HepG2 (cell line): ENCODE data around the gene CRABP1. TPM values are rescaled to one million over a fixed set of nuclear protein-coding genes. Genes with fewer than 3 reads are reported as not detected.

Experiments used
- ATAC-seq: fragments of 200-7000 bp; cut with Tn5 transposase; 3 replicates; pipeline ENCODE4 v1.9.1; 2020; ENCODE audit warnings: mild to moderate bottlenecking, moderate library complexity
- BruUV-seq: library from RNA; stranded (reverse); fragments of 400-500 nt; replicated peaks from 2 replicates; lab custom pipeline; 2021; lab: Mats Ljungman, UMichigan
- CTCF ChIA-PET: fragments of 300-600 bp; formaldehyde crosslinking; extraction: SDS; loops from one replicate; lab custom pipeline; 2021; ENCODE audit warnings: low total read pairs, inconsistent platforms, low intra/inter-chr PET ratio; lab: Yijun Ruan, JAX
- POLR2A ChIA-PET: fragments of 350-600 bp; sonication (Branson Sonifier 250); formaldehyde crosslinking; loops from one replicate; lab custom pipeline; 2020; ENCODE audit warnings: antibody characterized with exemption, inconsistent platforms; lab: Yijun Ruan, JAX
- DNase-seq: peaks from one replicate; pipeline ENCODE4 v3.0.0-alpha.2; 2015; ENCODE audit warnings: low spot score
- FAIRE-seq: peaks from 3 replicates; lab custom pipeline; 2011; peaks lifted over from hg19 to GRCh38; lab: Jason Lieb, UNC
- H2AFZ ChIP-seq: one replicate; pipeline ENCODE4 v1.6.1; 2011; ENCODE audit warnings: low read length, inconsistent platforms
- H3K27ac ChIP-seq: fragments of 300-600 bp; 3 replicates; pipeline ENCODE4 v1.8.0; 2011; ENCODE audit warnings: mixed run types, mild to moderate bottlenecking, mixed read lengths, low read length, inconsistent platforms; ENCODE audit not compliant: insufficient read depth; ENCODE audit errors: extremely low read length
- H3K27me3 ChIP-seq, 2 experiments: fragments of 200-600 bp in 1 of 2; 2 replicates in 1 of 2; 3 replicates in 1 of 2; pipeline versions ENCODE4 v1.6.0 to v1.8.0; 2011; ENCODE audit warnings: low read length in 2 of 2, mild to moderate bottlenecking in 2 of 2, moderate library complexity in 2 of 2, inconsistent platforms in 1 of 2; ENCODE audit not compliant: insufficient read depth in 2 of 2, control insufficient read depth in 1 of 2
- H3K36me3 ChIP-seq, 2 experiments: fragments of 200-600 bp in 1 of 2; replicated peaks in 1 of 2; 2 replicates in 1 of 2; 3 replicates in 1 of 2; pipeline versions ENCODE4 v1.5.1 to v1.8.0; 2011; ENCODE audit warnings: low read length in 2 of 2, inconsistent platforms in 1 of 2; ENCODE audit not compliant: insufficient read depth in 2 of 2, control insufficient read depth in 1 of 2
- H3K4me1 ChIP-seq: 2 replicates; pipeline ENCODE4 v1.5.1; 2012; ENCODE audit warnings: low read length, inconsistent platforms; ENCODE audit not compliant: insufficient read depth
- H3K4me2 ChIP-seq: 2 replicates; pipeline ENCODE4 v1.6.0; 2011; ENCODE audit warnings: low read depth, low read length, inconsistent platforms
- H3K4me3 ChIP-seq, 3 experiments: fragments of 200-600 bp in 1 of 3; sonication (generic), shearing (Covaris generic) in 1 of 3; replicated peaks in 1 of 3; 2 replicates each; pipeline ENCODE4 v1.5.1; 2011 to 2016; ENCODE audit warnings: low read length in 3 of 3, inconsistent platforms in 2 of 3, low read depth in 2 of 3, mild to moderate bottlenecking in 2 of 3, control low read depth in 1 of 3, mixed read lengths in 1 of 3; ENCODE audit not compliant: insufficient read depth in 1 of 3
- H3K79me2 ChIP-seq: one replicate; pipeline ENCODE4 v1.6.1; 2011; ENCODE audit warnings: low read length, inconsistent platforms; ENCODE audit not compliant: insufficient read depth
- H3K9ac ChIP-seq: 2 replicates; pipeline ENCODE4 v1.6.0; 2011; ENCODE audit warnings: mild to moderate bottlenecking, low read depth, low read length, inconsistent platforms; ENCODE audit not compliant: insufficient read depth
- H3K9me3 ChIP-seq: 2 replicates; pipeline ENCODE4 v1.5.1; 2012; ENCODE audit warnings: mild to moderate bottlenecking, low read length
- H4K20me1 ChIP-seq: 2 replicates; pipeline ENCODE4 v1.6.0; 2011; ENCODE audit warnings: inconsistent platforms, mild to moderate bottlenecking, low read length, moderate library complexity; ENCODE audit not compliant: insufficient read depth
- ATF7-NPFF ChIP-seq: sonication (generic); formaldehyde crosslinking; IDR thresholded peaks from 2 replicates; pipeline ENCODE4 v1.8.1; 2023; ENCODE audit warnings: mild to moderate bottlenecking, low read depth, missing genetic modification reagents, moderate library complexity
- FOSL2 ChIP-seq: sonication (generic); formaldehyde crosslinking; IDR thresholded peaks from 2 replicates; pipeline ENCODE4 v1.4.0; 2020; ENCODE audit warnings: missing genetic modification reagents
- KLF12 ChIP-seq: sonication (generic); formaldehyde crosslinking; IDR thresholded peaks from 2 replicates; pipeline ENCODE4 v1.4.0; 2020; ENCODE audit warnings: missing genetic modification reagents, borderline replicate concordance
- WGBS: methylation state at CpG from one replicate; pipeline ENCODE4 v1.1.6; 2017; ENCODE audit warnings: low lambda C conversion rate; 5-methylcytosine and 5-hydroxymethylcytosine counted together
- in situ Hi-C: cut with HindIII; loops from 2 replicates; pipeline ENCODE4 v1.10.0; 2017; ENCODE audit warnings: low pct_unique_long_range_greater_than_20kb; ENCODE audit not compliant: extremely low pct_ligation_motif_present
- intact Hi-C: fragments of 100-400 bp; cut with micrococcal nuclease; formaldehyde crosslinking; loops from one replicate; pipeline ENCODE4 v1.10.0; 2022; ENCODE audit not compliant: unreplicated experiment
- polyA plus RNA-seq, 8 experiments: library from polyadenylated mRNA; depleted of rRNA in 3 of 8; stranded (reverse) in 7 of 8; unstranded in 1 of 8; fragments of >200 nt; fragmentation: Illumina TruSeq in 4 of 8; extraction: Trizol in 4 of 8; gene quantifications; 2 replicates each; pipeline versions ENCODE4 v1.2.1 to v1.2.3, GENCODE V29; 2011 to 2016; ENCODE audit warnings: low read depth in 4 of 8, missing spikeins in 1 of 8, mixed read lengths in 1 of 8; ENCODE audit not compliant: insufficient read depth in 1 of 8
- total RNA-seq, 5 experiments: library from RNA; depleted of rRNA; stranded (reverse); fragments of >200 nt; fragmentation: Illumina TruSeq; extraction: Trizol; gene quantifications; 2 replicates each; pipeline ENCODE4 v1.2.3, GENCODE V29; 2016; ENCODE audit warnings: low read depth in 1 of 5
- TF ChIP-seq, protein P1 (sequence below): IDR thresholded peaks from 2 replicates; pipeline ENCODE4 v1.6.1; 2016; ENCODE audit warnings: low read depth

Gene CRABP1
- total and polyA plus RNA-seq, 2 of the 13 experiments (the other 11 are each of a cell fraction or from before 2014, with no cell fraction given): not detected

DNA sequence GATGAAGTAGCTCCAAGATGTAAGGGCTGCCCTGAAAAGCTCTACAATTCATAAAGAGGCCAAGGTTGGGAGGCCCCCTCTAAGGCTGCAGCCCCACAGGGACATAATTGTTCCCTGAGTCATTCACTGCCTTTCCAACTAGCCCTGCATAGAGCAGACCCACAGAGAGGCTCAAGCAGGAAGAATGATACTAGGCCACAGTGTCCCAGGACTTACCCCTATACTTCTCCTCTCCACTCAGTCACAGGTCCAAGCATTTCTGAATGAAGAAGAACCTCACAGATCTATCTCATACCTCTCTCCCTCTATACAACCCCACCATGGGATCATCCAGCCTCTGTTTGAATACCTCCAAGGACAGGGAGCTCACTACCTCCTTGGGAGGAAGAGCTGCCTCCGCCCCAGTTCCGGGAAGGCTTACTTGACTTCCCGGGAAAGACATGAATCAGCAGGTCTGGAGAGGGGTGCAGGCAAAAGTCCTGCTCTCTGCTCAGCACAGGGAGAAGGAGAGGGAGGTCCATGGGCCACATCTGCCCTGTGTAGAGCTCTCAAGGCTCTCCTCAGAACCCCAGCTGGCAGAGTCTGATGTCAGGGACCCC, 33.9 kb upstream of the CRABP1 start:
- intact Hi-C loops (loop anchor here (5.0 to 10.0 kb wide), 3 partner anchors 69 to 259 kb away; partner anchors contain the start of genes CHRNA5 and IREB2), in situ Hi-C loops (loop anchor here (10.0 kb wide), 2 partner anchors 179 to 409 kb away; no protein-coding TSS in a partner anchor)
- H3K4me3 ChIP-seq: no peak overlapping the region
- BruUV-seq: no TSS peak
- FAIRE-seq (no peak), DNase-seq (no peak), ATAC-seq (no peak)
- ChIA-PET POLR2A (no interaction called here), CTCF (interaction anchor here (4.1 kb wide), 1 partner anchor 116 kb away, joined by 47 read pairs; no protein-coding TSS in a partner anchor)
- H3K36me3 ChIP-seq: no peaks in the 10 kb centered on the region
- WGBS: 0% methylated on average over 3 of the region's 3 CpGs
- no peak overlapping the region for H3K27ac ChIP-seq
- H4K20me1 ChIP-seq: no peaks in the 10 kb centered on the region
- no peak overlapping the region for H3K9ac ChIP-seq
- no peaks in the 10 kb centered on the region; a peak in 1 of 5 replicates for H3K27me3 ChIP-seq
- no peak overlapping the region for H3K4me2 ChIP-seq
- H3K9me3 ChIP-seq: no peaks in the 10 kb centered on the region
- peaks cover 51% of the 10 kb centered on the region for H3K4me1 ChIP-seq
- TF ChIP-seq FOSL2: peak; percentile 38; the same call in 1 of the 2 replicates
- no peak for TF ChIP-seq ATF7-NPFF (CRISPR knock-in tag)
- no peak overlapping the region for H2AFZ ChIP-seq
- H3K79me2 ChIP-seq: no peaks in the 10 kb centered on the region

DNA sequence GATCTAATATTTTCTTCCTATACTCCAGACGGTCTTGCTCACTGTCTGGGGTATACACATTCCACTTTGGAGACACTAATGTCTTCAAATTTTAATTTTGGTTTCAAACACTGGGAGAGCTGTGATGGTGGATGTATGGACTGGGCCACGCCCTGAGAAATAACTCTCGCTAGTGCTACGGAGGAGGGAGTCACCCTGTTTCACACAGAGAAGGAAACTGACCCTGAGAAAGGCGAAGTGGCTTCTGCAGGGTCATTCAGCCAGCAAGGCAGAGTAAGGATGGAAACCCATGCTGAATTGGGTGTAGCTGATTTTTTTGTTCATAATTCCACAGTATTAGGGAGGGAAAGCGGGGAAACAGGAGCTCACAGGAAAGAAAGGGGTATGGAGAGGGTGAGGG, 32.2 kb upstream of the CRABP1 start:
- WGBS: 26% methylated on average over 6 of the region's 6 CpGs
- Histone ChIP-seq H2AFZ (no peak overlapping the region), H3K9ac (no peak overlapping the region), H3K27me3 (peaks cover 0 to 2% of the 10 kb centered on the region in 2 experiments; a peak in 3 of 5 replicates), H3K4me2 (peak overlapping the region; percentile 33; the same call in 1 of the 2 replicates), H3K4me1 (peaks cover 36% of the 10 kb centered on the region), H3K4me3 (no peak overlapping the region), H3K36me3 (no peaks in the 10 kb centered on the region)
- intact Hi-C loops: loop anchor here (1.0 to 10.0 kb wide), 6 partner anchors 67 to 257 kb away; partner anchors contain the start of genes CHRNA5 and IREB2
- no peak for DNase-seq
- TF ChIP-seq, protein P1, sequence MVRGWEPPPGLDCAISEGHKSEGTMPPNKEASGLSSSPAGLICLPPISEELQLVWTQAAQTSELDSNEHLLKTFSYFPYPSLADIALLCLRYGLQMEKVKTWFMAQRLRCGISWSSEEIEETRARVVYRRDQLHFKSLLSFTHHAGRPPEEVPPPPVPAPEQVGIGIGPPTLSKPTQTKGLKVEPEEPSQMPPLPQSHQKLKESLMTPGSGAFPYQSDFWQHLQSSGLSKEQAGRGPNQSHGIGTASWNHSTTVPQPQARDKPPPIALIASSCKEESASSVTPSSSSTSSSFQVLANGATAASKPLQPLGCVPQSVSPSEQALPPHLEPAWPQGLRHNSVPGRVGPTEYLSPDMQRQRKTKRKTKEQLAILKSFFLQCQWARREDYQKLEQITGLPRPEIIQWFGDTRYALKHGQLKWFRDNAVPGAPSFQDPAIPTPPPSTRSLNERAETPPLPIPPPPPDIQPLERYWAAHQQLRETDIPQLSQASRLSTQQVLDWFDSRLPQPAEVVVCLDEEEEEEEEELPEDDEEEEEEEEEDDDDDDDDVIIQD (CRISPR knock-in tag): no peak
- TF ChIP-seq KLF12 (CRISPR knock-in tag): no peak
- TF ChIP-seq, all 625 proteins: peak for 0
- Histone ChIP-seq H4K20me1 (no peaks in the 10 kb centered on the region), H3K9me3 (no peaks in the 10 kb centered on the region), H3K27ac (no peak overlapping the region), H3K79me2 (no peaks in the 10 kb centered on the region)
- POLR2A ChIA-PET: no interaction called here
- in situ Hi-C loops: loop anchor here (10.0 kb wide), 2 partner anchors 177 to 407 kb away; no protein-coding TSS in a partner anchor
- ATAC-seq (no peak), FAIRE-seq (no peak)
- BruUV-seq: no TSS peak
- CTCF ChIA-PET: interaction anchor here (1.0 to 4.1 kb wide), 4 partner anchors 9 to 174 kb away, joined by 3 to 47 read pairs (median 14); no protein-coding TSS in a partner anchor
